B cell (primary cell): ENCODE data around the gene PODNL1. TPM values are rescaled to one million over a fixed set of nuclear protein-coding genes. Genes with fewer than 3 reads are reported as not detected.

Source experiments
- ATAC-seq: fragments of 200-7000 bp; cut with Tn5 transposase; one replicate; pipeline ENCODE4 v1.10.0; 2021; ENCODE audit warnings: low read depth, mild to moderate bottlenecking, moderate number of reproducible peaks, moderate library complexity
- CTCF ChIA-PET: fragments of 350-600 bp; sonication (Branson Sonifier 250); formaldehyde crosslinking; loops from one replicate; lab custom pipeline; 2021; ENCODE audit warnings: antibody characterized with exemption, inconsistent platforms; lab: Charles Lee
- POLR2A ChIA-PET: fragments of 350-600 bp; sonication (Branson Sonifier 250); formaldehyde crosslinking; loops from one replicate; lab custom pipeline; 2021; ENCODE audit warnings: antibody characterized with exemption; lab: Charles Lee
- DNase-seq: peaks from one replicate; pipeline ENCODE4 v3.0.0; 2013
- H2AFZ ChIP-seq: 2 replicates; pipeline ENCODE4 v1.6.1; 2012; ENCODE audit warnings: mild to moderate bottlenecking, low read depth, low read length; ENCODE audit not compliant: insufficient read depth, poor library complexity, severe bottlenecking
- H3K27ac ChIP-seq, 2 donors: 1 replicate in 1 of 2; 2 replicates in 1 of 2; pipeline ENCODE4 v1.5.1; 2012 to 2013; ENCODE audit warnings: low read length in 2 of 2, mild to moderate bottlenecking in 2 of 2, moderate library complexity in 1 of 2
- H3K27me3 ChIP-seq, 4 experiments: fragments of 200-600 bp in 1 of 4; sonication (generic) in 1 of 4; replicated peaks in 1 of 4; 1 replicate in 2 of 4; 2 replicates in 2 of 4; pipeline versions ENCODE4 v1.6.1 to v1.7.0; 2013 to 2016; ENCODE audit warnings: low read length in 3 of 4, mild to moderate bottlenecking in 2 of 4, mixed read lengths in 1 of 4, moderate library complexity in 1 of 4; ENCODE audit not compliant: insufficient read depth in 4 of 4, control insufficient read depth in 3 of 4; ENCODE audit errors: control extremely low read depth in 1 of 4
- H3K36me3 ChIP-seq, 2 experiments: replicated peaks in 1 of 2; 1 replicate in 1 of 2; 2 replicates in 1 of 2; pipeline versions ENCODE4 v1.6.1 to v1.7.1; 2013; ENCODE audit warnings: low read length in 1 of 2; ENCODE audit not compliant: insufficient read depth in 2 of 2, control insufficient read depth in 1 of 2; ENCODE audit errors: control extremely low read depth in 1 of 2, extremely low read depth in 1 of 2
- H3K4me1 ChIP-seq, 2 donors: fragments of 200-600 bp in 1 of 2; sonication (generic) in 1 of 2; 1 replicate in 1 of 2; 2 replicates in 1 of 2; pipeline versions ENCODE4 v1.5.1 to v1.6.1; 2013 to 2017; ENCODE audit warnings: low read length in 2 of 2; ENCODE audit not compliant: control insufficient read depth in 2 of 2, insufficient read depth in 2 of 2
- H3K4me2 ChIP-seq: replicated peaks from 2 replicates; pipeline ENCODE3; 2012; ENCODE audit warnings: mild to moderate bottlenecking, low read depth, low read length; ENCODE audit not compliant: poor library complexity, severe bottlenecking
- H3K4me3 ChIP-seq, 5 experiments: fragments of 200-600 bp in 1 of 5; sonication (generic) in 1 of 5; 1 replicate in 3 of 5; 2 replicates in 2 of 5; pipeline versions ENCODE4 v1.5.1 to v1.7.0; 2011 to 2016; ENCODE audit warnings: low read length in 4 of 5, mild to moderate bottlenecking in 4 of 5, low read depth in 2 of 5, control low read depth in 1 of 5, moderate library complexity in 1 of 5; ENCODE audit not compliant: insufficient read depth in 1 of 5; ENCODE audit errors: control extremely low read depth in 1 of 5, extremely low read depth in 1 of 5
- H3K79me2 ChIP-seq: fragments of 200-600 bp; sonication (generic); one replicate; pipeline ENCODE4 v1.6.0; 2016; ENCODE audit warnings: low read length; ENCODE audit not compliant: control insufficient read depth, insufficient read depth
- H3K9ac ChIP-seq: fragments of 200-600 bp; sonication (generic); 2 replicates; pipeline ENCODE4 v1.6.1; 2017; ENCODE audit warnings: mild to moderate bottlenecking, low read length, moderate library complexity
- H3K9me3 ChIP-seq, 3 donors: one replicate each; pipeline versions ENCODE4 v1.6.1 to v1.7.1; 2013; ENCODE audit warnings: low read length in 2 of 3; ENCODE audit not compliant: control insufficient read depth in 2 of 3, insufficient read depth in 1 of 3; ENCODE audit errors: control extremely low read depth in 1 of 3
- H4K20me1 ChIP-seq: 2 replicates; pipeline ENCODE4 v1.6.0; 2012; ENCODE audit warnings: mild to moderate bottlenecking, low read length; ENCODE audit not compliant: insufficient read depth, control insufficient read depth, poor library complexity, severe bottlenecking
- H3K27ac Mint-ChIP-seq: one replicate; pipeline ENCODE4 v1.8.0; 2021; ENCODE audit warnings: mixed read lengths
- H3K27me3 Mint-ChIP-seq: one replicate; pipeline ENCODE4 v1.8.0; 2021; ENCODE audit warnings: mixed read lengths
- H3K4me1 Mint-ChIP-seq: one replicate; pipeline ENCODE4 v1.8.0; 2021; ENCODE audit warnings: mixed read lengths
- H3K4me3 Mint-ChIP-seq: one replicate; pipeline ENCODE4 v1.8.0; 2021; ENCODE audit warnings: mixed read lengths
- H3K9me3 Mint-ChIP-seq: one replicate; pipeline ENCODE4 v1.8.0; 2022; ENCODE audit warnings: mixed read lengths; ENCODE audit not compliant: insufficient read depth
- CTCF ChIP-seq: fragments of 200-600 bp; IDR thresholded peaks from one replicate; pipeline ENCODE4 v1.8.0; 2022; ENCODE audit warnings: antibody characterized with exemption, mild to moderate bottlenecking
- EZH2 ChIP-seq: IDR thresholded peaks from 2 replicates; pipeline ENCODE4 v1.6.1; 2012; ENCODE audit warnings: borderline replicate concordance, low read depth, mild to moderate bottlenecking, moderate library complexity, low read length; ENCODE audit not compliant: insufficient read depth, poor library complexity, severe bottlenecking
- WGBS: methylation state at CpG from one replicate; pipeline ENCODE4 v1.1.5; 2013; ENCODE audit warnings: missing lambda C conversion rate; ENCODE audit not compliant: insufficient coverage; 5-methylcytosine and 5-hydroxymethylcytosine counted together
- intact Hi-C: fragments of 100-400 bp; cut with micrococcal nuclease; formaldehyde crosslinking; loops from one replicate; pipeline ENCODE4 v1.10.0; 2022
- polyA plus RNA-seq: library from polyadenylated mRNA; depleted of rRNA; stranded (reverse); fragments of >200 nt; gene quantifications from 2 replicates; pipeline ENCODE4 v1.2.3, GENCODE V29; 2012
- total RNA-seq, 2 donors: library from RNA; stranded (reverse); fragments of 120-200 nt in 1 of 2; gene quantifications; 1 replicate in 1 of 2; 2 replicates in 1 of 2; pipeline versions ENCODE4 v1.2.3 to v1.2.4, GENCODE V29; 2013 to 2022

PODNL1 gene
- total and polyA plus RNA-seq, 2 donors (not counting 1 experiment from before 2014, with no cell fraction given), result not detected

- no peaks in the 10 kb centered on the region for H3K79me2 ChIP-seq
- H3K4me2 ChIP-seq, result no peak overlapping the region
- intact Hi-C loops, result no loop called here
- peaks cover 0 to 22% (median 10%) of the 10 kb centered on the region in 4 experiments for H3K27me3 ChIP-seq
- H3K9me3 ChIP-seq, result no peaks in the 10 kb centered on the region
- no peaks in the 10 kb centered on the region for H4K20me1 ChIP-seq
- Mint-ChIP-seq H3K4me3 (no peak overlapping the region), H3K4me1 (peaks cover 10% of the 10 kb centered on the region), H3K27ac (no peak overlapping the region), H3K9me3 (no peaks in the 10 kb centered on the region), H3K27me3 (peaks cover 16% of the 10 kb centered on the region)
- H3K27ac ChIP-seq, result no peak overlapping the region
- no peaks in the 10 kb centered on the region for H3K36me3 ChIP-seq
- no peak overlapping the region for H3K4me3 ChIP-seq
- TF ChIP-seq EZH2 (no peak), CTCF (no peak)
- DNase-seq (no peak), ATAC-seq (no peak)
- ChIA-PET CTCF (interaction anchor here (1.2 kb wide), 1 partner anchor 96 kb away, joined by 3 read pairs; the partner anchor contains the start of gene IL27RA), POLR2A (no interaction called here)
- WGBS, result 88% methylated on average over 11 of the region's 22 CpGs
- H3K9ac ChIP-seq, result no peak overlapping the region
- H2AFZ ChIP-seq, result no peak overlapping the region
- H3K4me1 ChIP-seq, result peaks cover 0 to 4% of the 10 kb centered on the region in 2 donors
Measured at GRCh38 chr19:13935765-13936510, 2.3 kb downstream of the PODNL1 start.

- 97% methylated on average over 2 of the region's 2 CpGs for WGBS
- Histone ChIP-seq H3K36me3 (no peaks in the 10 kb centered on the region), H3K9me3 (no peaks in the 10 kb centered on the region), H3K4me3 (no peak overlapping the region), H3K27ac (no peak overlapping the region), H3K4me1 (peaks cover 0 to 4% of the 10 kb centered on the region in 2 donors), H2AFZ (no peak overlapping the region), H3K9ac (no peak overlapping the region), H3K79me2 (no peaks in the 10 kb centered on the region), H4K20me1 (no peaks in the 10 kb centered on the region), H3K27me3 (peaks cover 0 to 22% (median 10%) of the 10 kb centered on the region in 4 experiments), H3K4me2 (no peak overlapping the region)
- Mint-ChIP-seq H3K27me3 (peaks cover 16% of the 10 kb centered on the region), H3K4me1 (peaks cover 10% of the 10 kb centered on the region), H3K4me3 (no peak overlapping the region), H3K27ac (no peak overlapping the region), H3K9me3 (no peaks in the 10 kb centered on the region)
- TF ChIP-seq EZH2 (no peak), CTCF (no peak)
- ChIA-PET CTCF (interaction anchor here (0.9 to 1.0 kb wide), 2 partner anchors 17 to 112 kb away, joined by 3 to 4 read pairs; partner anchors contain the start of gene DCAF15), POLR2A (no interaction called here)
- ATAC-seq (no peak), DNase-seq (no peak)
- intact Hi-C loops, result loop anchor here (1.0 kb wide), 1 partner anchor 109 kb away; no protein-coding TSS in a partner anchor
Measured at GRCh38 chr19:13934785-13935109, 3.5 kb downstream of the PODNL1 start.
